SK-N-SH (cell line): ENCODE measurements around the gene PMP22. TPM values are rescaled to one million over a fixed set of nuclear protein-coding genes. Genes with fewer than 3 reads are reported as not detected.

Source experiments
- EP300 ChIP-seq, 2 experiments: IDR thresholded peaks; 2 replicates each; pipeline versions ENCODE4 v1.4.0 to v1.6.1; 2012; ENCODE audit warnings: borderline replicate concordance in 1 of 2, low read depth in 1 of 2, low read length in 1 of 2
- GABPA ChIP-seq: IDR thresholded peaks from 2 replicates; pipeline ENCODE4 v1.4.0; 2012; ENCODE audit warnings: low read depth, mild to moderate bottlenecking
- NFIC ChIP-seq: IDR thresholded peaks from 2 replicates; pipeline ENCODE4 v1.4.0; 2012; ENCODE audit warnings: borderline replicate concordance
- POLR2AphosphoS5 ChIP-seq: IDR thresholded peaks from 2 replicates; pipeline ENCODE4 v1.6.1; 2012; ENCODE audit warnings: low read depth, low read length
- SIN3A ChIP-seq: IDR thresholded peaks from 2 replicates; pipeline ENCODE4 v1.6.1; 2012; ENCODE audit warnings: low read depth, mild to moderate bottlenecking, low read length, moderate library complexity, borderline replicate concordance
- polyA plus RNA-seq, 3 experiments: library from polyadenylated mRNA; depleted of rRNA; stranded (reverse); fragments of >200 nt; gene quantifications; 2 replicates each; pipeline ENCODE4 v1.2.3, GENCODE V29; 2012
- TF ChIP-seq, protein P1 (sequence below): IDR thresholded peaks from 2 replicates; pipeline ENCODE4; 2012
- TF ChIP-seq, protein P2 (sequence below): fragments of 150-350 bp; IDR thresholded peaks from 2 replicates; pipeline ENCODE4 v1.6.1; 2017; ENCODE audit warnings: antibody characterized with exemption, low read length, low read depth, borderline replicate concordance
- TF ChIP-seq, protein P3 (sequence below): IDR thresholded peaks from 2 replicates; pipeline ENCODE4 v1.6.1; 2012; ENCODE audit warnings: mild to moderate bottlenecking, low read depth, low read length, moderate library complexity
- TF ChIP-seq, protein P4 (sequence below): IDR thresholded peaks from 2 replicates; pipeline ENCODE4 v1.4.0; 2012; ENCODE audit warnings: low read depth, borderline replicate concordance

Gene PMP22
- polyA plus RNA-seq, 1 of the 3 experiments (the other 2 are of a cell fraction) = 82.5 TPM

DNA sequence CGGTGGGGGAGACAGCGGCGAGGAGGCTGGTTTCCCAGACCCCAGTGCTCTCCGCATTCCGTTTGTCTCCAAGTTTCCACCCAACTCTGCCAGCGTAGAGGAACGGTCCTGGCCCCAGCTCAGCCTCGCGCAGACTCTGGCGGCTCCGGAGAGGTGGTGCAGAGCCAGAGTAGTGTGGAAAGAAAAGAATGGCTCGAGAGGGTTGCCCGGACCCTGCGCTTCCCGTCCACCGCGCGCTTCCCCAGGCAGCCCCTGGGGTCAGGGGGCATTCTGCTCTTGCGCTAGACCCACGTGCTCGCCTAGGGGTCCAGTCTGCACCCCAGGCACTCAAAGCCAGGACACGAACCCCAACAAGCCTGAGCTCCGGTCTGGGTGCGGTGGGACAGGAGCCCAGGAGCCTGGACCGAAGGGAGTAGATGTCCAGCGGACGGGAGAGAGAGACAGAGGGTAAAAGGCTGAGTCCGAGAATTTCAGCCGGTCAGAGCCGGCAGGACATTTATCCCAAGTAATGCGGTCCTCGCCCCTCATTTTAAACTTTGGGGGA, 3.8 kb downstream of the PMP22 start (continued):
- TF ChIP-seq, protein P1, sequence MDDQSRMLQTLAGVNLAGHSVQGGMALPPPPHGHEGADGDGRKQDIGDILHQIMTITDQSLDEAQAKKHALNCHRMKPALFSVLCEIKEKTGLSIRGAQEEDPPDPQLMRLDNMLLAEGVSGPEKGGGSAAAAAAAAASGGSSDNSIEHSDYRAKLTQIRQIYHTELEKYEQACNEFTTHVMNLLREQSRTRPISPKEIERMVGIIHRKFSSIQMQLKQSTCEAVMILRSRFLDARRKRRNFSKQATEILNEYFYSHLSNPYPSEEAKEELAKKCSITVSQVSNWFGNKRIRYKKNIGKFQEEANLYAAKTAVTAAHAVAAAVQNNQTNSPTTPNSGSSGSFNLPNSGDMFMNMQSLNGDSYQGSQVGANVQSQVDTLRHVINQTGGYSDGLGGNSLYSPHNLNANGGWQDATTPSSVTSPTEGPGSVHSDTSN = no peak
- TF ChIP-seq NFIC = no peak
- no peak; the same call in 1 of the 2 replicates for TF ChIP-seq SIN3A
- TF ChIP-seq POLR2AphosphoS5 = no peak
- TF ChIP-seq, protein P2, sequence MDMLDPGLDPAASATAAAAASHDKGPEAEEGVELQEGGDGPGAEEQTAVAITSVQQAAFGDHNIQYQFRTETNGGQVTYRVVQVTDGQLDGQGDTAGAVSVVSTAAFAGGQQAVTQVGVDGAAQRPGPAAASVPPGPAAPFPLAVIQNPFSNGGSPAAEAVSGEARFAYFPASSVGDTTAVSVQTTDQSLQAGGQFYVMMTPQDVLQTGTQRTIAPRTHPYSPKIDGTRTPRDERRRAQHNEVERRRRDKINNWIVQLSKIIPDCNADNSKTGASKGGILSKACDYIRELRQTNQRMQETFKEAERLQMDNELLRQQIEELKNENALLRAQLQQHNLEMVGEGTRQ = no peak
- TF ChIP-seq, protein P3, sequence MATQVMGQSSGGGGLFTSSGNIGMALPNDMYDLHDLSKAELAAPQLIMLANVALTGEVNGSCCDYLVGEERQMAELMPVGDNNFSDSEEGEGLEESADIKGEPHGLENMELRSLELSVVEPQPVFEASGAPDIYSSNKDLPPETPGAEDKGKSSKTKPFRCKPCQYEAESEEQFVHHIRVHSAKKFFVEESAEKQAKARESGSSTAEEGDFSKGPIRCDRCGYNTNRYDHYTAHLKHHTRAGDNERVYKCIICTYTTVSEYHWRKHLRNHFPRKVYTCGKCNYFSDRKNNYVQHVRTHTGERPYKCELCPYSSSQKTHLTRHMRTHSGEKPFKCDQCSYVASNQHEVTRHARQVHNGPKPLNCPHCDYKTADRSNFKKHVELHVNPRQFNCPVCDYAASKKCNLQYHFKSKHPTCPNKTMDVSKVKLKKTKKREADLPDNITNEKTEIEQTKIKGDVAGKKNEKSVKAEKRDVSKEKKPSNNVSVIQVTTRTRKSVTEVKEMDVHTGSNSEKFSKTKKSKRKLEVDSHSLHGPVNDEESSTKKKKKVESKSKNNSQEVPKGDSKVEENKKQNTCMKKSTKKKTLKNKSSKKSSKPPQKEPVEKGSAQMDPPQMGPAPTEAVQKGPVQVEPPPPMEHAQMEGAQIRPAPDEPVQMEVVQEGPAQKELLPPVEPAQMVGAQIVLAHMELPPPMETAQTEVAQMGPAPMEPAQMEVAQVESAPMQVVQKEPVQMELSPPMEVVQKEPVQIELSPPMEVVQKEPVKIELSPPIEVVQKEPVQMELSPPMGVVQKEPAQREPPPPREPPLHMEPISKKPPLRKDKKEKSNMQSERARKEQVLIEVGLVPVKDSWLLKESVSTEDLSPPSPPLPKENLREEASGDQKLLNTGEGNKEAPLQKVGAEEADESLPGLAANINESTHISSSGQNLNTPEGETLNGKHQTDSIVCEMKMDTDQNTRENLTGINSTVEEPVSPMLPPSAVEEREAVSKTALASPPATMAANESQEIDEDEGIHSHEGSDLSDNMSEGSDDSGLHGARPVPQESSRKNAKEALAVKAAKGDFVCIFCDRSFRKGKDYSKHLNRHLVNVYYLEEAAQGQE = no peak
- TF ChIP-seq GABPA = no peak
- TF ChIP-seq, protein P4, sequence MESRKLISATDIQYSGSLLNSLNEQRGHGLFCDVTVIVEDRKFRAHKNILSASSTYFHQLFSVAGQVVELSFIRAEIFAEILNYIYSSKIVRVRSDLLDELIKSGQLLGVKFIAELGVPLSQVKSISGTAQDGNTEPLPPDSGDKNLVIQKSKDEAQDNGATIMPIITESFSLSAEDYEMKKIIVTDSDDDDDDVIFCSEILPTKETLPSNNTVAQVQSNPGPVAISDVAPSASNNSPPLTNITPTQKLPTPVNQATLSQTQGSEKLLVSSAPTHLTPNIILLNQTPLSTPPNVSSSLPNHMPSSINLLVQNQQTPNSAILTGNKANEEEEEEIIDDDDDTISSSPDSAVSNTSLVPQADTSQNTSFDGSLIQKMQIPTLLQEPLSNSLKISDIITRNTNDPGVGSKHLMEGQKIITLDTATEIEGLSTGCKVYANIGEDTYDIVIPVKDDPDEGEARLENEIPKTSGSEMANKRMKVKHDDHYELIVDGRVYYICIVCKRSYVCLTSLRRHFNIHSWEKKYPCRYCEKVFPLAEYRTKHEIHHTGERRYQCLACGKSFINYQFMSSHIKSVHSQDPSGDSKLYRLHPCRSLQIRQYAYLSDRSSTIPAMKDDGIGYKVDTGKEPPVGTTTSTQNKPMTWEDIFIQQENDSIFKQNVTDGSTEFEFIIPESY = no peak
- no peak for TF ChIP-seq EP300 (IDR thresholded peaks at IDR 0.05; ENCODE audit: borderline replicate concordance in 1 of 2, low read depth in 1 of 2, low read length in 1 of 2)
